Peyer's patch (tissue), 4 donors: Measurements from ENCODE around the gene EPHB2. TPM values are rescaled to one million over a fixed set of nuclear protein-coding genes. Genes with fewer than 3 reads are reported as not detected.

Experiments
- DNase-seq, 3 donors: peaks; one replicate each; pipeline ENCODE4 v3.0.0-alpha.2; 2017 to 2019
- H3K27ac ChIP-seq, 4 donors: fragments of 200-600 bp; sonication (generic); one replicate each; pipeline ENCODE4 v1.5.1; 2016 to 2019
- H3K27me3 ChIP-seq, 2 donors: fragments of 200-600 bp; sonication (generic); one replicate each; pipeline ENCODE4 v1.5.1; 2019
- H3K36me3 ChIP-seq, 3 donors: fragments of 200-600 bp; sonication (generic); one replicate each; pipeline ENCODE4 v1.5.1; 2016 to 2019
- H3K4me1 ChIP-seq, 4 donors: fragments of 200-600 bp; sonication (generic); one replicate each; pipeline ENCODE4 v1.5.1; 2016 to 2019
- H3K4me3 ChIP-seq, 4 donors: fragments of 200-600 bp; sonication (generic); 1 replicate in 3 of 4; 2 replicates in 1 of 4; pipeline ENCODE4 v1.5.1; 2016 to 2019; ENCODE audit warnings: mild to moderate bottlenecking in 1 of 4
- H3K9me3 ChIP-seq, 4 donors: fragments of 200-600 bp; sonication (generic); one replicate each; pipeline ENCODE4 v1.5.1; 2016 to 2019; ENCODE audit warnings: mild to moderate bottlenecking in 1 of 4
- POLR2A ChIP-seq, 2 donors: fragments of 450-650 bp; IDR thresholded peaks; one replicate each; pipeline ENCODE4 v1.5.1; 2017; ENCODE audit warnings: antibody characterized with exemption in 2 of 2, mild to moderate bottlenecking in 2 of 2, moderate library complexity in 2 of 2
- total RNA-seq, 4 donors: library from RNA; depleted of rRNA; stranded (reverse); fragments of >200 nt; gene quantifications; one replicate each; pipeline ENCODE4 v1.1.0, GENCODE V29; 2016
- TF ChIP-seq, protein P1 (sequence below), 6 experiments: fragments of 450-650 bp in 4 of 6; fragments of 200-600 bp in 2 of 6; sonication (generic) in 1 of 6; IDR thresholded peaks; one replicate each; pipeline ENCODE4 v1.5.1; 2017 to 2019; ENCODE audit warnings: antibody characterized with exemption in 6 of 6, mild to moderate bottlenecking in 3 of 6, moderate library complexity in 1 of 6

EPHB2 gene
- total RNA-seq, 4 donors from 2014 or later = 24.5 to 71.0 (median 53.9) TPM

GRCh38 chr1:22866868-22867267 is 156.2 kb downstream of the EPHB2 start:
- no peak overlapping the region for H3K4me3 ChIP-seq
- no peak for DNase-seq

GRCh38 chr1:22868331-22868730 is 157.7 kb downstream of the EPHB2 start:
- H3K27me3 ChIP-seq = no peaks in the 10 kb centered on the region
- peaks cover 0 to 11% (median 0%) of the 10 kb centered on the region in 3 donors for H3K36me3 ChIP-seq
- TF ChIP-seq POLR2A (IDR thresholded peaks at IDR 0.05) = no peak
- TF ChIP-seq, protein P1, sequence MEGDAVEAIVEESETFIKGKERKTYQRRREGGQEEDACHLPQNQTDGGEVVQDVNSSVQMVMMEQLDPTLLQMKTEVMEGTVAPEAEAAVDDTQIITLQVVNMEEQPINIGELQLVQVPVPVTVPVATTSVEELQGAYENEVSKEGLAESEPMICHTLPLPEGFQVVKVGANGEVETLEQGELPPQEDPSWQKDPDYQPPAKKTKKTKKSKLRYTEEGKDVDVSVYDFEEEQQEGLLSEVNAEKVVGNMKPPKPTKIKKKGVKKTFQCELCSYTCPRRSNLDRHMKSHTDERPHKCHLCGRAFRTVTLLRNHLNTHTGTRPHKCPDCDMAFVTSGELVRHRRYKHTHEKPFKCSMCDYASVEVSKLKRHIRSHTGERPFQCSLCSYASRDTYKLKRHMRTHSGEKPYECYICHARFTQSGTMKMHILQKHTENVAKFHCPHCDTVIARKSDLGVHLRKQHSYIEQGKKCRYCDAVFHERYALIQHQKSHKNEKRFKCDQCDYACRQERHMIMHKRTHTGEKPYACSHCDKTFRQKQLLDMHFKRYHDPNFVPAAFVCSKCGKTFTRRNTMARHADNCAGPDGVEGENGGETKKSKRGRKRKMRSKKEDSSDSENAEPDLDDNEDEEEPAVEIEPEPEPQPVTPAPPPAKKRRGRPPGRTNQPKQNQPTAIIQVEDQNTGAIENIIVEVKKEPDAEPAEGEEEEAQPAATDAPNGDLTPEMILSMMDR (IDR thresholded peaks at IDR 0.05) = no peak

More at GRCh38 chr1:22866868-22867267, 156.2 kb downstream of the EPHB2 start:
- Histone ChIP-seq H3K27me3 (no peaks in the 10 kb centered on the region), H3K36me3 (peaks cover 0 to 11% (median 0%) of the 10 kb centered on the region in 3 donors), H3K27ac (no peak overlapping the region), H3K9me3 (peaks cover 0 to 3% (median 0%) of the 10 kb centered on the region in 4 donors), H3K4me1 (no peaks in the 10 kb centered on the region)
- TF ChIP-seq, protein P1 (IDR thresholded peaks at IDR 0.05) = no peak
- no peak for TF ChIP-seq POLR2A (IDR thresholded peaks at IDR 0.05)

DNA sequence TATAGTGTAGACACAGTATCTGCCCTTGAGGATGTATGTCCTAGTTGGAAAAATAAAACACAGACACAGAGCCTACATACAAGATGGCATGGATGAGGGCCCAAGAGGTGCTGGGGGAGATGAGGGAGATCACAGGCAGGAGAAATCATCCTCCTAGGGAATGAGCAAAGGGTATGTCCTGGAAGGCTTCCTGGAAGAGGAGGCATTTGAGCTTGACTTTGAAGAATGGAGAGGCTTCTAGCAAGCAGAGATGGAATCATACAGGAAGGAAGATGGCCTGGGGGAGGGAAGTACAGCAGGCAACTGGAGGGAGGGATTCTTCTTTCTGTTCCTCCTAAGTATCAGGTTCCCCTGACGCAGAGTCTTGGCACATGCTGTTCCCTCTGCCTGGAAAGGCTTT is 158.7 kb downstream of the EPHB2 start:
- Histone ChIP-seq H3K9me3 (peaks cover 0 to 3% (median 0%) of the 10 kb centered on the region in 4 donors), H3K27me3 (no peaks in the 10 kb centered on the region), H3K27ac (no peak overlapping the region), H3K4me3 (no peak overlapping the region), H3K4me1 (no peaks in the 10 kb centered on the region), H3K36me3 (peaks cover 0 to 11% (median 0%) of the 10 kb centered on the region in 3 donors)
- DNase-seq = no peak
- TF ChIP-seq POLR2A (IDR thresholded peaks at IDR 0.05) = no peak
- TF ChIP-seq, protein P1 (IDR thresholded peaks at IDR 0.05) = no peak

More at GRCh38 chr1:22868331-22868730, 157.7 kb downstream of the EPHB2 start:
- Histone ChIP-seq H3K27ac (no peak overlapping the region), H3K9me3 (peaks cover 0 to 3% (median 0%) of the 10 kb centered on the region in 4 donors), H3K4me3 (no peak overlapping the region), H3K4me1 (no peaks in the 10 kb centered on the region)
- DNase-seq = no peak

DNA sequence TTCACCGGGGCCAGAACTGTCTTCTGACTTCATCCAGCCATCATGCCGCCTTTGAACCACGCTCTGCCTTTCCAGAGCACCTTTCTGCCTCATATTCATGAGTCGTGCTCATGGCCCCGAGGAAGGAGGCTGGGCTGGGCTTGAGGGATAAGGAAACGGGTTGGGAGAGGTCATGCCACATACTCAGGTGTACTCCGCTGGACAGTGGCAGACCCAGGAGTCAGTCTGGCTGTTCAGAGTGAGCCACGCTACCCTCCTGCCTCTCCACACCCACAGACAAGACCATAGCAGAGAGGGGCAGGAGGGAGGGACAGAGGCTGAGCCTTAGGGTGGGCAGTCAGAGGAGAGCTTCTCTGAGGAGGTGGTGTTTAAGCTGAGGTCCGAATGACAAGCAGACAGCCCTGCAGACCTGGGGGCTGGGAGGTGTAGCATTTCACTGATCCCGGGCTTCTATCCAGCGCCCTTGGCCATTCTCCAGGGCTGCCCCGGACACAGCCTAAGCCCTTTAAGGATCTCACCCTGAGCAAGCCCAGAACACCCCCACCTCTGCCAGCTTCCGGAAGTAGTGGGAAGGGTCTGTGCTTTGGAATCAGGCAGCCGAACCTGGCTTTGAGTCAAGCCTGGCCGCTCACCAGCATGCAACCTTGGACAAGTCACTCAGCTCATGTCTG is 159.7 kb downstream of the EPHB2 start:
- H3K27me3 ChIP-seq = no peaks in the 10 kb centered on the region
- H3K9me3 ChIP-seq = peaks cover 0 to 3% (median 0%) of the 10 kb centered on the region in 4 donors
- peaks cover 0 to 11% (median 0%) of the 10 kb centered on the region in 3 donors for H3K36me3 ChIP-seq
- H3K27ac ChIP-seq = no peak overlapping the region
- no peak overlapping the region for H3K4me3 ChIP-seq
- H3K4me1 ChIP-seq = no peaks in the 10 kb centered on the region
- no peak for DNase-seq
- TF ChIP-seq POLR2A (IDR thresholded peaks at IDR 0.05) = no peak

GRCh38 chr1:22872981-22873664 is 162.5 kb downstream of the EPHB2 start:
- H3K4me1 ChIP-seq = no peaks in the 10 kb centered on the region
- H3K9me3 ChIP-seq = no peaks in the 10 kb centered on the region
- no peak overlapping the region for H3K27ac ChIP-seq
- H3K36me3 ChIP-seq = peaks cover 0 to 5% (median 0%) of the 10 kb centered on the region in 3 donors
- TF ChIP-seq, protein P1 (IDR thresholded peaks at IDR 0.05) = no peak
- TF ChIP-seq POLR2A (IDR thresholded peaks at IDR 0.05) = no peak
- H3K27me3 ChIP-seq = no peaks in the 10 kb centered on the region
- DNase-seq = peak in 1 of 3 donors; percentile 50
- H3K4me3 ChIP-seq = no peak overlapping the region

GRCh38 chr1:22874785-22875184 is 164.1 kb downstream of the EPHB2 start:
- no peak for TF ChIP-seq POLR2A (IDR thresholded peaks at IDR 0.05)
- TF ChIP-seq, protein P1 (IDR thresholded peaks at IDR 0.05) = no peak
- Histone ChIP-seq H3K27me3 (no peaks in the 10 kb centered on the region), H3K36me3 (no peaks in the 10 kb centered on the region), H3K4me3 (no peak overlapping the region), H3K4me1 (no peaks in the 10 kb centered on the region), H3K9me3 (no peaks in the 10 kb centered on the region), H3K27ac (no peak overlapping the region)
- no peak for DNase-seq
